Measurements from ENCODE around the gene PAPSS1.
"Not testable (repeated sequence)": the region's sequence is repeated elsewhere in the genome, so short reads cannot be mapped to it uniquely, and the experiment has no call there.

PAPSS1 gene

GRCh38 chr4:107689912-107690587 lies 30.0 kb downstream of the PAPSS1 start:
- no peak for DNase-seq (ENCODE audit: low read depth in 2 of 2, low spot score in 1 of 2)

- no peak for DNase-seq (ENCODE audit: low read depth in 2 of 2, low spot score in 1 of 2)
Measured at GRCh38 chr4:107688421-107688820, 31.6 kb downstream of the PAPSS1 start.

- no peak for DNase-seq (ENCODE audit: low read depth in 2 of 2, low spot score in 1 of 2)
Measured at GRCh38 chr4:107685740-107686139, 34.3 kb downstream of the PAPSS1 start.

- no peak for DNase-seq (ENCODE audit: low read depth in 2 of 2, low spot score in 1 of 2)
Measured at GRCh38 chr4:107683873-107684272, 36.2 kb downstream of the PAPSS1 start.

GRCh38 chr4:107682306-107682705 lies 37.7 kb downstream of the PAPSS1 start:
- no peak for DNase-seq (ENCODE audit: low read depth in 2 of 2, low spot score in 1 of 2)

GRCh38 chr4:107669068-107669467 lies 51.0 kb downstream of the PAPSS1 start:
- no peak for DNase-seq (ENCODE audit: low read depth in 2 of 2, low spot score in 1 of 2)

- DNase-seq (ENCODE audit: low read depth in 2 of 2, low spot score in 1 of 2), result no peak
Measured at GRCh38 chr4:107666134-107666533, 53.9 kb downstream of the PAPSS1 start.

GRCh38 chr4:107665001-107665400 lies 55.0 kb downstream of the PAPSS1 start:
- no peak for DNase-seq (ENCODE audit: low read depth in 2 of 2, low spot score in 1 of 2)

- DNase-seq (ENCODE audit: low read depth in 2 of 2, low spot score in 1 of 2), result no peak
Measured at GRCh38 chr4:107658400-107659336, 61.4 kb downstream of the PAPSS1 start.

GRCh38 chr4:107655289-107655688 lies 64.7 kb downstream of the PAPSS1 start:
- DNase-seq (ENCODE audit: low read depth in 2 of 2, low spot score in 1 of 2), result no peak

GRCh38 chr4:107654694-107655093 lies 65.3 kb downstream of the PAPSS1 start:
- no peak for DNase-seq (ENCODE audit: low read depth in 2 of 2, low spot score in 1 of 2)

GRCh38 chr4:107651408-107651807 lies 68.6 kb downstream of the PAPSS1 start:
- not testable (repeated sequence) for DNase-seq (ENCODE audit: low read depth in 2 of 2, low spot score in 1 of 2)

GRCh38 chr4:107650251-107650650 lies 69.8 kb downstream of the PAPSS1 start:
- DNase-seq (ENCODE audit: low read depth in 2 of 2, low spot score in 1 of 2), result no peak

GRCh38 chr4:107648178-107648991 lies 71.6 kb downstream of the PAPSS1 start:
- no peak for DNase-seq (ENCODE audit: low read depth in 2 of 2, low spot score in 1 of 2)

GRCh38 chr4:107647591-107647990 lies 72.4 kb downstream of the PAPSS1 start:
- DNase-seq (ENCODE audit: low read depth in 2 of 2, low spot score in 1 of 2), result no peak

GRCh38 chr4:107645604-107646003 lies 74.4 kb downstream of the PAPSS1 start:
- DNase-seq (ENCODE audit: low read depth in 2 of 2, low spot score in 1 of 2), result no peak

GRCh38 chr4:107643021-107643420 lies 77.0 kb downstream of the PAPSS1 start:
- DNase-seq (ENCODE audit: low read depth in 2 of 2, low spot score in 1 of 2), result no peak

- no peak for DNase-seq (ENCODE audit: low read depth in 2 of 2, low spot score in 1 of 2)
Measured at GRCh38 chr4:107640878-107641277, 79.2 kb downstream of the PAPSS1 start.

GRCh38 chr4:107640197-107640596 lies 79.8 kb downstream of the PAPSS1 start:
- no peak for DNase-seq (ENCODE audit: low read depth in 2 of 2, low spot score in 1 of 2)

- DNase-seq (ENCODE audit: low read depth in 2 of 2, low spot score in 1 of 2), result no peak
Measured at GRCh38 chr4:107635735-107636134, 84.3 kb downstream of the PAPSS1 start.

GRCh38 chr4:107631560-107631959 lies 88.5 kb downstream of the PAPSS1 start:
- DNase-seq (ENCODE audit: low read depth in 2 of 2, low spot score in 1 of 2), result no peak

Data from stimulated activated CD8-positive, alpha-beta memory T cell treated with anti-CD3 and anti-CD28 coated beads, Interleukin-4, amount 100 ng/mL, for 4 hours (primary cell).